C4-2B (cell line): ENCODE measurements around the gene CAMK1D.

Experiments
- ZFX ChIP-seq: fragments of 450-650 bp; IDR thresholded peaks from 2 replicates; pipeline ENCODE4 v1.6.1; 2017
- TF ChIP-seq, protein P1 (sequence below): fragments of 450-650 bp; conservative IDR thresholded peaks from 2 replicates; pipeline ENCODE4 v1.5.1; 2017; ENCODE audit warnings: mild to moderate bottlenecking

DNA sequence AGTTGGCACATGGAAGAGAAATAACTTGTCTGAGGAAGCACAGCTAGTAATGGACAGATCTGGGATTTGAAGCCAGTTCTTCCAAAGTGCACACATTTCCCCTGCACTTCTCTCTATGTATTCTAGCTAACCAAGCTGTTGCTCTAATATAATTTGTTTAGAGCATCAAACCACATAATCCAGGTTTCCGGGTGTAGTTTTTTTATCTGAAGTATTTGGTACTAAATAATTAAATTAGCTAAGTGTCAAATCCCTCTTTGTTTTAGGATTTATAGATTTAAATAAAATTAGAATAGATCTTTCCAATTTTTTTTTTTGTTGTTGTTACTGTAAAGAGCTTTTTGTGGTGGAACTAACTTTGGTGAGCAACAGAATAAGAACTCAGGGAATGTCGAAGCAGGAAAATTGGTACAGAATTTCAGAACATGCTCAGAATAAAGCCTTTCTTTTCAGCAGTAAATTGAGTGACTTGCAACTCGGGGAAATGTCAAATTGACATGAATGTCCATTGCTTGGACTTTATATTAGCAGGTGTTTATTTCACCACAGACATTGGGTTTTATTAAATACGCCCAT lies 33.7 kb downstream of the CAMK1D start:
- TF ChIP-seq, protein P1, sequence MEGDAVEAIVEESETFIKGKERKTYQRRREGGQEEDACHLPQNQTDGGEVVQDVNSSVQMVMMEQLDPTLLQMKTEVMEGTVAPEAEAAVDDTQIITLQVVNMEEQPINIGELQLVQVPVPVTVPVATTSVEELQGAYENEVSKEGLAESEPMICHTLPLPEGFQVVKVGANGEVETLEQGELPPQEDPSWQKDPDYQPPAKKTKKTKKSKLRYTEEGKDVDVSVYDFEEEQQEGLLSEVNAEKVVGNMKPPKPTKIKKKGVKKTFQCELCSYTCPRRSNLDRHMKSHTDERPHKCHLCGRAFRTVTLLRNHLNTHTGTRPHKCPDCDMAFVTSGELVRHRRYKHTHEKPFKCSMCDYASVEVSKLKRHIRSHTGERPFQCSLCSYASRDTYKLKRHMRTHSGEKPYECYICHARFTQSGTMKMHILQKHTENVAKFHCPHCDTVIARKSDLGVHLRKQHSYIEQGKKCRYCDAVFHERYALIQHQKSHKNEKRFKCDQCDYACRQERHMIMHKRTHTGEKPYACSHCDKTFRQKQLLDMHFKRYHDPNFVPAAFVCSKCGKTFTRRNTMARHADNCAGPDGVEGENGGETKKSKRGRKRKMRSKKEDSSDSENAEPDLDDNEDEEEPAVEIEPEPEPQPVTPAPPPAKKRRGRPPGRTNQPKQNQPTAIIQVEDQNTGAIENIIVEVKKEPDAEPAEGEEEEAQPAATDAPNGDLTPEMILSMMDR: no peak
- TF ChIP-seq ZFX: no peak
